NCI-H460 (cell line): ENCODE data around the gene GPHN. TPM values are rescaled to one million over a fixed set of nuclear protein-coding genes. Genes with fewer than 3 reads are reported as not detected.
A peak's percentile ranks its signal among the peaks of the same experiment; 100 is the strongest.

Source experiments
- DNase-seq: peaks from one replicate; pipeline ENCODE4 v3.0.0-alpha.2; 2016; ENCODE audit warnings: low read depth; ENCODE audit errors: extremely low read depth
- polyA plus RNA-seq: library from polyadenylated mRNA; depleted of rRNA; stranded (reverse); fragments of >200 nt; gene quantifications from 2 replicates; pipeline ENCODE4 v1.2.3, GENCODE V29; 2014; cell fraction: nucleus; rRNA removed
- total RNA-seq: library from RNA; depleted of rRNA; stranded (reverse); fragments of >200 nt; shearing (Covaris generic); gene quantifications from 2 replicates; pipeline ENCODE4 v1.2.3, GENCODE V29; 2014; rRNA removed

The GPHN gene
- 17.5 and 22.1 TPM in 2 replicates for total RNA-seq
- 41.5 and 44.6 TPM in 2 replicates for polyA plus RNA-seq

GRCh38 chr14:66507722-66508546 is at the start of gene GPHN:
GPHN (plus strand) TSS chr14:66508147.
- peak; percentile 98 for DNase-seq

DNA sequence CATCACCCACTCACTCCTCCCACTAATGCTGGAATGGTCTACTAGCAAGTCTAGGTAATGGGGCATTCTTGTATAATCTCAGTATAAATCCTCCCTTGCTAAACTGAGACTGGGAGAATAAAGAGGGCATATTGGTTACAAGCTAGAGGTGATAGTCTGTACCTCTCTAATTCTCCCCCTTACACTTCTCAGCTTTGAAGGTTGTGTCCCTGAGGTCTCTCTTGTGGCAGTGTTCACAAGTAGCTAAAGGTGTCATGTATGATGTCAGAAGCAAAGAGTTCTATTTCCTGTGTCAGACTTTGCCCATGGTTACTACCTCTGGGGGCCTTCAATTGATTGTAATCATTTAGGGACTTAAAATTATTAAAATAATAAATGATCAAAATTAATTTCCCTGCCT is 48.3 kb upstream of the GPHN start:
- DNase-seq: no peak

DNA sequence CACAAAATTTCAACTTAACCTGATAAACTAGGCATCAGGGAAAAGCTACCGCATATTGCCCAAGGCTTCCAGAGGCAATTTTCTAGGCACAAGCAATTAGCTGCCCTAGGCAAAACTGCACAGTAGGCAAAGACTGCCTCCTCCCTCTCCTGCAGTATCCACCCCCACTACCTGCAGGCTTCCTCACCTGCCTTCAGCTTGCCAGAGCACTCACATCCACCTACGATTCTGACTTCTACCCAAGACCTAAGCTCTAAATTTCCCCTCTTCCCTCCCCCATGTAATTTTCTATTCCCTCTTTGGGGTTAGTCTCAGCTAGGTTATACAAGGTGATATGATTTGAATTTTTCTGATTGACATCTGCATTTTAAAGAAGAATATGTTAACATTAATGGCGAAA is 43.7 kb upstream of the GPHN start:
- DNase-seq: no peak

GRCh38 chr14:66468778-66469367 is 39.1 kb upstream of the GPHN start:
- no peak for DNase-seq

- no peak for DNase-seq
These were observed 36.4 kb upstream of the GPHN start for GRCh38 chr14:66471584-66471983.

GRCh38 chr14:66472251-66472650 is 35.7 kb upstream of the GPHN start:
- DNase-seq: no peak

DNA sequence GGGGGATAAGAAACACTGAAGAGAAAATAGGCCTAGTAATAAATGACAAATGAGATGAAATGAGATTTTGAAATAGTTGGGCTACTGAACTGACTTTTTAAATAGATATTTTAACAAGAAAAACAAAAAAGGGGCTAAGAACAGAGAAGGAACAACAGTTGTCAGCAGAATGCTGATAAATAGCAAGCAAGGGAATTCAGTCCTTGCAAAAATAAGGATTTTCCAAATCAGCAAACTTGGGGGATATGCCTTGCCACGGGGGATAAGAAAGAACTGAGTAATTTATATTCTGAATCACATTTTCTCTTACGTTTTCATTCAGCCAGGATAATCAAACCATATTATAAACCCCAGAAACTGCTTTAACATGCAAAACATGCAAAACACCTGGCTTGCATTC is 34.7 kb upstream of the GPHN start:
- DNase-seq: no peak

- no peak for DNase-seq
These were observed 31.0 kb upstream of the GPHN start for GRCh38 chr14:66476964-66477363.

GRCh38 chr14:66477567-66477966 is 30.4 kb upstream of the GPHN start:
- no peak for DNase-seq

DNA sequence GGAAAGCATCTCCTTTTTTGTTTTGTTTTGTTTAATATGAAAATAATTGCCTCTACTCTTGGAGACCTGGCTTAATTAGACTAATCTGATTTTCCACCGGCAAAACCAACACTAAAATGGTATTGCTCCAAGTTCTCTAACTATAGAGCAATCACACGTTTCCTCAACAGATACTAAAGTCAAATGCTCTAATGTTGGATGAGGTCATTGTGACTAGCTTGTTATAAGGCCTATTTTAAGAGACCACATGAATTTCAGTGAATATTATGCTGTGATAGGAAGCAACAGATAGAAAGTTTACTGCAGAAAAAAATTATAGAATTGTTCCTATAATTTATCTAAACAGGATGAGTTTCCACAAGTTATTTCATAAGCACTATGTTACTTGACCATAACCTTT is 25.1 kb upstream of the GPHN start:
- DNase-seq: no peak

- DNase-seq: no peak
These were observed 24.6 kb upstream of the GPHN start for GRCh38 chr14:66483322-66483721.

GRCh38 chr14:66485029-66485428 is 22.9 kb upstream of the GPHN start:
- DNase-seq: no peak

- DNase-seq: no peak
These were observed 22.0 kb upstream of the GPHN start, which contains the start of gene CCDC196 for GRCh38 chr14:66485910-66486421. CCDC196 (plus strand) TSS chr14:66486371; CDS start chr14:66486503, 132 bp downstream.

- no peak for DNase-seq
These were observed 20.8 kb upstream of the GPHN start for GRCh38 chr14:66487164-66487563.

GRCh38 chr14:66490143-66491111 is 17.5 kb upstream of the GPHN start:
- no peak for DNase-seq

- no peak for DNase-seq
These were observed 14.2 kb upstream of the GPHN start for GRCh38 chr14:66493750-66494149.

DNA sequence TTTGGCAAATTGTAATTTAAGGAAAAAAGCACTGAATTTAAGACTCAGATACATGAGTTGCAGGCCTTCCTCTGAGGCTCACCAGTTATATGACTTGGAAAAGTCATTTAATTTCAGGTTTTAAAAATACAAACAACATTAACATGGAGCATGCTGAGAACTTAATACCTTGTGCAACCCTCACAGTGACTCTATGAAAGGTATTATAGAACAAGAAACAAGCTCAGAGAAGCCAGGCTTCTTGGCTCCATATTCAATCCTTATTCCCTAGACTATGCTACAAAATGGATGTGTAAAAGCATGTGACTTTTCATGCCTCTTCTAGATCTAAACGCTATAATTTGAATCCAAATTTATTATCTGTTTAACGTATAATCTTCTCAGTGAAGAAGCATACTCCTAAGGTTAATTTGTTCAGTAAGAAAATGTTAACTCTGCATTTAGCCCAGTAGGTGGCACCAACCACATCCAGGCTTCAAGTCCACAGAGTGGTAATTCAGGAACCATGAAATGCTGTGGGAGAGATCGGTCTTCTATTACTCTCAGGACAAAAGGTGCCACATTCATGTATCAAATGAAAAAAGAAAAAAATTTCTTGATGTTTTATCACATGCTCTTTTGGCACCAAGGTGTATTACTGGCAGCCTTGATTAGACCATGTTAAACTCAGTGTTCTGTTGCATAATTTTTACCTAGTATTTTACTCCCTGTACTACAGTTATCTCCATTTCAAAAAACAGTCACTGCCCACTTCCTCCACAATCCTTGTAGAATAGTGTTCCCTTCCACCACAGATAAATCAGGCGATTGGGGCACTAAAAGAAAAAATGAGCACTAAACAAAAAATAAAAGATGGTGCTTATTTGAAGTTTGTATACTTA is 12.5 kb upstream of the GPHN start:
- DNase-seq: peak; percentile 58

DNA sequence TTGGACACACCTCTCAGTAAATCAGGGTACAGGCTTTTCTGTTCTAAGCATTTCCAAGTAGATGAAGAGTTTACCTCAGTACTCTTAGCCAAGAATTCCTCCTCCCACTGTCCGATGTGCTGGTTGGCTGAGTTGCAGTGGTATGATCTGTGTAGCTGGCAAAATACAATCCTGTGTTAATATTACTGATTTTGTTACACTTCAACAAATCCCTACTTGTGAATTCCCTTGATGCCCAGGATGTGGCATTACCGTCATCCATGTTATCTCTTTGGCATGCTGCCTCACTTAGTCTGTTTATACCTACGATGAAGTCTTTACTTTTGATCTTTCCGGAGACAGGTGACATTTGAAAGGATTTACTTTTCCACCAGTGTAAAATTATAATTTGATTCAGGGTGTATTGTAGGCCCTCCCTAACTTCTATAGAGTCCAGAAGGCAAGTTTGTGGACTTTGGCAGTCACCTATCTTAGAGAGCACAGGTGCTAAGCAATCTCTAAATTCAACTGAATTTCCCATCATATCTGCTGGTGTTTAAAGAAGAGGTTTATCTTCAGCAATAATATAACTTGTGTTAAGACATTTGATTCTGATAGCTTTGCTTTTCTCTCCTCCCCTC is 11.6 kb upstream of the GPHN start:
- DNase-seq: no peak

GRCh38 chr14:66496911-66497310 is 11.0 kb upstream of the GPHN start:
- DNase-seq: no peak
